GM19025 (cell line): Measurements from ENCODE around the gene CST3.
"Not testable (repeated sequence)": the region's sequence is repeated elsewhere in the genome, so short reads cannot be mapped to it uniquely, and the experiment has no call there.

Source experiments
- ATAC-seq: cut with Tn5 transposase; IDR thresholded peaks from one replicate; pipeline ENCODE4 v1.9.1; 2021; ENCODE audit warnings: mild to moderate bottlenecking, low read depth, moderate library complexity; ENCODE audit not compliant: unreplicated experiment

Gene CST3

GRCh38 chr20:23663180-23663579 is 25.4 kb upstream of the CST3 start:
- no peak for ATAC-seq

- no peak for ATAC-seq
Observed at GRCh38 chr20:23662276-23662870, 24.6 kb upstream of the CST3 start.

- no peak for ATAC-seq
Observed at GRCh38 chr20:23661002-23661429, 23.3 kb upstream of the CST3 start.

DNA sequence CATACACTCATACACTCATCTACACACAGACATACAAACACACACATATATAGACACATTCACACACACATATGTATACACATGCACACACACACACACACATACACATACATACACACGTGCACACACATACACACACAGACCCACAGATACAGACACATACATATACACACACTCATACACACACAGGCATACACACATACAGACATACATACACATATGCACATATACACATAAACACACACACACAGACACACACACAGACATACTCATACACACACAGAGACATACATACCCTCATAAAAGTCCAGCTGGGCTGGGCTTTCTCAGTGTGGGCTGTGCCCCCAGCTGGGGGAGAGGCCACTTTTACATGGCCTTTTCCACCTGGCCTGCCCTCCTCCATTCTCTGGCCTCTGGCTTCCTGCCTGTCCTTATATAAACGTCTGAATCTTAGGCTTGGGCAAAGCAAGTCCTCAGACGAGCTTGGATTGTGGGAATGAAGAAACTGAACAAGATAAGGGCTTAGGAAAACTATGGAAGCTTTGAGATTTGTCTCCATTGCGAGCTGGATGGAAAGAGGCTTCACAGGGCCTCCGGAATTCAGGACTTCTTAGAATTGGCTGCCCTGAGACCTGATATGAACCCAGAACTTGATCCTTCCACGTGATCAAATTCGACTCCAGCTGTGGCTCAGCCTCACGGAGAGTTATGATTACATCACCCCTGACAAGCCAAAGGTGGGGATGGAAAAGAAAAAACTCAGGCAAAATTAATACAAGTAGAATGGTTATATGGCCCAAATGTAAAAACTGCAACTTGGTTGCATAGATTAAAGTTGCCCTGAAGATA is 22.5 kb upstream of the CST3 start:
- no peak for ATAC-seq

DNA sequence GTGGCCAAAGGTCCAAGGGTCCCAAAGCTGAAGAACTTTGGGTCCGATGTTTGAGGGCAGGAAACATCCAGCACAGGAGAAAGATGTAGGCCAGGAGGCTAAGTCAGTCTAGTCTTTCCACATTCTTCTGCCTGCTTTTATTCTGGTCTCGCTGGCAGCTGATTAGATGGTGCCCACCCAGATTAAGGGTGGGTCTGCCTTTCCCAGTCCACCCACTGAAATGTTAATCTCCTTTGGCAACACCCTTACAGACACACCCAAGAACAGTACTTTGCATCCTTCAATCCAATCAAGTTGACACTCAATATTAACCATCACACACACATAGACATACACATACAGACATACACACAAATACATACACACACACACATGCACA is 21.8 kb upstream of the CST3 start:
- ATAC-seq, result not testable (repeated sequence)

GRCh38 chr20:23658989-23659609 is 21.3 kb upstream of the CST3 start:
- ATAC-seq, result no peak

GRCh38 chr20:23658336-23658735 is 20.6 kb upstream of the CST3 start:
- no peak for ATAC-seq

- no peak for ATAC-seq
Observed at GRCh38 chr20:23657202-23657601, 19.4 kb upstream of the CST3 start.

DNA sequence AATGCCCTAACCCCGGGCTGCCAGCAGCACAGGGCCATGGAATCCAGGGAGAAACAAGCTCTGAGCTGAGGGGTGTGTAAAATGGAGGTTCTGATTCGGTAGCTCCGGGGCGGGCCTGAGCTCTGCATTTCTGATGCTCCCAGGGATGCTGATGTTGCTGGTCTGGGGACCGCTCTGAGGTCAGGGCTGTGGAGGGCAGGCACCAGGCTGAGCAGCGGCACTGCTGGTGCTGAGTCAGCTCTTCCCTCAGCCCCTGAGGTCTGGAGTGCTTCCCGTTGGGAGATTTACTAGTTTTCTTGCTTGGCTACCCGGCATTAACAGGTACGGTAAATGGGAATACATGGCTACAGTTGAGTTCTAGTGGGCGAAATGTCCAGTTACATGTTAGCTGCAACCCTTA is 18.6 kb upstream of the CST3 start:
- ATAC-seq, result no peak

DNA sequence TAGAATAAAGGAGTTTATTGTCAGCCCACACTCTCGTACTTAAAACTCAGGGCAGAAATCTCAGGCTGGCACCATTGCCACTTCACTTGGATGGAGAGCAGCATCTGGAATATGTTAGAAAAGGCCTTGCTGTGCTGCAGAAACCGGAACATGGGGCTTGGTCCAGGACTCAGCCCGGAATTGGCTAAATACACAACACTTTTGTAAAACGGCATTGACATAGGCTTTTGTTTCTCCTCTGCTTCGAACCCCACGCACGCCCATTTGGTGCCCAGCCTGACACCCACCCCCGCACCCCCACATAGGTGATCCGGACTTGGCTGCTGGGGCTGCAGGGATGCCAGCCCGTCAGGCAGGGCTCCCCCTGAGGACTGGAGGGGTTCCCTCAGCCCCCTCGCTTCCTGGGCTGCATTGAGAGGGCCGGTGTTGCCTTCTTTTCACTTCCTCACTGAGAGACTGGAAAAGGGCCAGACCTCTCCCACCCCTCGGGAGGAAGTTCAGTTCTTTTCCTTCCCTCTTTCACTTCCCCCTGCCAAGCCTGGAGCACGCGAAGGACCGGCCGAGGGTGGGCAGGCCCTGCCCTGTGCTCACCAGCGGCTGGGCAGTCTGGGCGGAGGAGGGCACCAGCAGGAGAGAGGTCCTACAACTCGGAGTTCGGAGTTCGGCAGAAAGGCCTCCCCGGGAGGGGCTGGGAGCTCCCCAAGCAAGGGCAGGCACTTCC is 17.9 kb upstream of the CST3 start:
- no peak for ATAC-seq

- no peak for ATAC-seq
Observed at GRCh38 chr20:23654717-23655116, 17.0 kb upstream of the CST3 start.

- ATAC-seq, result no peak
Observed at GRCh38 chr20:23654000-23654399, 16.2 kb upstream of the CST3 start.

DNA sequence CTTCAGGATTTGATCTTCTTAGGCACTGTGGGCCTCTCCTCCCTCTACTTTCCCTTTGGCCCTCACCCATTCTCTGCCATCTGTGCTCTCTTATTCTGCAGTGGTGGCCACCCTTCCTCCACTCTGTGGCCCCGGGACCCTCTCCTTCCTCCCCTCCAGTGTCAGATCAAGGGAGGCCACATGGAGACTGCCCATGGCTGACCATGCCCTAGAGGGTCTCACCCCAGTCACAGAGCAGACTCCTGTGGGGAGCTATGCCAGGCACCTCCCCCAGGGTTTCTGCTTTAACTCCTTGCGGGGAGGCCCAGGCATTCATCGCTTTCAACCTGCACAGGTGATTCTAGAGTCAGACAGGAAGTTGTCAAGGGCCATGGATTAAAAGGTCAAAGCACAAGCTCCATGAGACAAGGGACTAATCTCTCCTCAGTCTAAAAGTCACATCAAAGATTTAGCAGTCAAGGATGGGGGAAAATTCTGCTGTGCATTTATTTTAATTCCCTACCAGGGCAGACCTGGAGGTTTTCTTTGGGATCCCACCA is 15.7 kb upstream of the CST3 start:
- ATAC-seq, result no peak

DNA sequence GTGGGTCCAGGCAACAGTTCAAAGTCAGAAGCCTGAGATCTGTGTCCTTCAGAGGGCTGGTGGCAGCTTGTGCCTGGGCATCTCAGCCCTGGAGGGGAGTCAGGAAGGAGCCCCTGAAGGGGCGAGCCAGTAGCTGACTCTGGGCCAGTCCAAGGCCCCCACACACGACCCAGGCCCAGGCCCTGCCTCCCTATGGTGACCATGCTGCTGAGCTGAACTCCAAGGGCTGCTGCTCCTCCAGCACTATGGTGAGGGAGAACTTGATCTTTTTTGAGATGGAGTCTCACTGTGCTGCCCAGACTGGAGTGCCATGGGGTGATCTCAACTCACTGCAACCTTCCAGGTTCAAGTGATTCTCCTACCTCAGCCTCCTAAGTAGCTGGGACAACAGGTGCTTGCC is 15.2 kb upstream of the CST3 start:
- ATAC-seq, result no peak

GRCh38 chr20:23652371-23652770 is 14.6 kb upstream of the CST3 start:
- ATAC-seq, result no peak

GRCh38 chr20:23651117-23651516 is 13.4 kb upstream of the CST3 start:
- no peak for ATAC-seq

GRCh38 chr20:23649830-23650417 is 12.2 kb upstream of the CST3 start:
- no peak for ATAC-seq

GRCh38 chr20:23649242-23649641 is 11.5 kb upstream of the CST3 start:
- ATAC-seq, result no peak

DNA sequence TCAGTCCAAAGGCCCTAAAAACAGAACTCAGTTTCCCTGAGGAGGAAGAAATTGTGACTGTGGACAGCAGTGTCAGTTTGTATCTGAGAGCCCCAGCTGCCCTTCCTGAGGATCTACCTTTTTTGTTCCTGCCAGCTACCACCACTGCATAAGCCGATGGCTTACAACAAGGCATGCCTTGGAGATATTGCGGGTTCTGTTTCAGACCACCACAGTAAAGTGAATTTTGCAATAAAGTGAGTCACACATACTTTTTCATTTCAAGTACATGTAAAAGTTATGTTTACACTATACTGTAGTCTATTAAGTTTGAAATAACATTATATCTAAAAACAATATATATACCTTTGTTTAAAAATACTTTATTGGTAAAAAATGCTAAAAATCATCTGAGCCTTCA is 9.6 kb upstream of the CST3 start:
- ATAC-seq, result no peak

DNA sequence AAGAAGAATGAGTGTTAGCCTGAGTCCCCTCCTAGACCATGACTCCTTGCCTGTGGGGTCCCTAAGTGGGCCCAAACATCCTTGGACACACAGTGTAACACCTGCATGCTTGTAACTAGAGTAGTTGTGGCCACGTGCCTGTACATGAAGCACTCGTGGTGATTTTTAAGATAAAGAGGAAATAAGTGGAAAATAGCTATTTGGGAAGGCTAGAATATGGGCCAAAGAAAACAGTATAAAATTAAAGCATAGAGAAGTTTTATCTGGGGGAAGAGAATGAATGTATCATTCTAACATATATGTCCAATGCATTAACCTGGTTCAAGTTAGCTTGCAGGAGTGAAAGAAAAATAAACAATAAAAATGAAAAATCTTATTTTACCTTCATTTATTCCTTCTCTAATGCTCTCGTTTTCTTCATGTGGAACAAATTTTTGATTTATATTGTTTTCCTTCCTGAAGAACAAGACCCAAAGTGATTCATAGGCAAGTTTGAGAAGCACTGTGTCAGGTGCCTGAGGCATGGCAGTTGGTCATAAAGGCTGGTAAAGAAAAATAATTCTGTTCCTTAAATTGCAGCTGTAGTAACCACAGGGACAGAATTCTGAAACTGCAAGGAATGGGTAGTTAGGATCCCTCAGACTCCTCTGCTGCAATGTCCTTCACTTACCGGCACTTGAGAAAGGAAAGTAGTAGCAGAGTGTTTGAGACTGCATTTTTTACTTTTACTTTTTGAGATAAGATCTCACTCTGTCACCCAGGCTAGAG is 8.5 kb upstream of the CST3 start:
- ATAC-seq, result no peak
